GM19467 (cell line): ENCODE measurements around the gene TTLL8.

Experiments used
- ATAC-seq: cut with Tn5 transposase; IDR thresholded peaks from one replicate; pipeline ENCODE4 v1.9.1; 2021; ENCODE audit warnings: mild to moderate bottlenecking, moderate library complexity; ENCODE audit not compliant: unreplicated experiment

TTLL8 gene

DNA sequence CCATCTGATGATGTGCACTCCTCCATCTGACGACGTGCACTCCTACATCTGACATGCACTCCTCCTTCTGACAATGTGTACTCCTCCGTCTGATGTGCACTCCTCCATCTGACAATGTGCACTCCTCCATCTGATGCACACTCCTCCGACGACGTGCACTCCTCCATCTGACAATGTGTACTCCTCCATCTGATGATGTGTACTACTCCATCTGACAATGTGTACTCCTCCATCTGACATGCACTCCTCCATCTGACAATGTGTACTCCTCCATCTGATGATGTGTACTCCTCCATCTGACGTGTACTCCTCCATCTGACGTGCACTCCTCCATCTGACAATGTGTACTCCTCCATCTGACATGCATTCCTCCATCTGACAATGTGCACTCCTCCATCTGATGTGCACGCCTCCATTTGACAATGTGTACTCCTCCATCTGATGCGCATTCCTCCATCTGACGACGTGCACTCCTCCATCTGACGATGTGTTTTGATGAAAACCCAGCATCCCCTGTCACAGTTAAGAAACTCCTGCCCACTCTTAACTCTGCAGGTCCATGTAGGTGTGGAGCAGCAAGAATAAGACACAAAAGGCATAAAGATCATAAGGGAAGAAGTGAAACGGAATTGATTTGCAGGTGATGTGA, 35.8 kb downstream of the TTLL8 start:
- ATAC-seq = no peak

DNA sequence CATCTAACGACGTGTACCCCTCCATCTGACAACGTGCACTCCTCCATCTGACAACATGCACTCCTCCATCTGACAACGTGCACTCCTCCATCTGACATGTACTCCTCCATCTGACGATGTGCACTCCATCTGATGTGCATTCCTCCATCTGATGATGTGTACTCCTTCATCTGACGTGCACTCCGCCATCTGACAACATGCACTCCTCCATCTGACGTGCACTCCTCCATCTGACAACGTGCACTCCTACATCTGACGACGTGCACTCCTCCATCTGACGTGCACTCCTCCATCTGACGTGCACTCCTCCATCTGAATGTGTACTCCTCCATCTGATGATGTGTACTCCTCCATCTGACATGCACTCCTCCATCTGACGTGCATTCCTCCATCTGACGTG, 37.5 kb downstream of the TTLL8 start:
- ATAC-seq = no peak

DNA sequence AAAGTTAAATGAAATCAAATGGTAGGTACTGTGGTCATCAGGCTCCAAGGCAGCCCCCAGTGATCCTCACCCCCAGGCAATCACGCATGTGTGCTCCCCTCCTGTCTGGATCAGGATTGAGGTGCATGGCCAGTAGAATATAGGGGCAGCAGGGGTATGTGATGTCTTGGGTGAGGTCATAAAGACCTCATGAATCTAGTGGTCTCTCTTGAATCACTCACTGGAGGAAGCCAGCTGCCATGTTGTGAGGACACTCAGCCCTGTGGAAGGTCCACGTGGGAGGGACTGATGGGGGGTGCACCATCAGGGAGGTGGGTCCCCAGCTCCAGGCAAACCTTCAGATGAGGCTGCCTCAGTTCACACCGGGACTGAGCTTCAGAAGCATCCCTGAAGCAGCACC, 38.8 kb downstream of the TTLL8 start:
- no peak for ATAC-seq

DNA sequence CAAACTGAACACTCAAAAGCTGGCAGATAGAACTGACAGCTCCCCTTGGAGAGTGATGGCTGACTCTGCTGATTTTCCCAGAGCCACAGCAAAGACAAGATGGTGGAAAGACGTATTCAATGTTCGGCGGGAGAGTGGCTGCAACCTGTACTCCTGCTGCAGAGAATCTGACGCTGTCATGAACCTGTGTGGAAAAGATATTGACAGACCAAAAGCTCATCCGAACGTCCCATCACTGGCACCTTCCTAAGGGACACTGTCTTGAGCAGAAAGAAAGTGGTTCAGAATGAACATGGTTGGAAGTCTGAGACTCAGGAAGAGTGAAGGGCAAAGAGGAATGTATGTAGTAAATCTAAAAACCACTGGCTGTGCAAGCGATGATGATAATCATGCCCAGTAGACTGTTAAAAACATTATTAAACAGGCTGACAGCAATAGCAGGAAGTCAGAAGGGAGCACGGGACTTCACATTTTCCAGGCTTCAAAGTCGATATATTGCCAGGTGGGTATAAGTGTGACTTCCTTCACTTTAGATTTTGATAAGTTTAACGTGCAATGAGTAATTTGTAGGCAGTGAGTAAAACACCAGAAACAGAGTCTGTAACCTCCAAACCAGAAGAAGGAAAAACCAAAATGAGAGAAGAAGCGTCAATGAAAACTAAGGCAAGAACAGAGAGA, 39.4 kb downstream of the TTLL8 start:
- ATAC-seq = no peak

DNA sequence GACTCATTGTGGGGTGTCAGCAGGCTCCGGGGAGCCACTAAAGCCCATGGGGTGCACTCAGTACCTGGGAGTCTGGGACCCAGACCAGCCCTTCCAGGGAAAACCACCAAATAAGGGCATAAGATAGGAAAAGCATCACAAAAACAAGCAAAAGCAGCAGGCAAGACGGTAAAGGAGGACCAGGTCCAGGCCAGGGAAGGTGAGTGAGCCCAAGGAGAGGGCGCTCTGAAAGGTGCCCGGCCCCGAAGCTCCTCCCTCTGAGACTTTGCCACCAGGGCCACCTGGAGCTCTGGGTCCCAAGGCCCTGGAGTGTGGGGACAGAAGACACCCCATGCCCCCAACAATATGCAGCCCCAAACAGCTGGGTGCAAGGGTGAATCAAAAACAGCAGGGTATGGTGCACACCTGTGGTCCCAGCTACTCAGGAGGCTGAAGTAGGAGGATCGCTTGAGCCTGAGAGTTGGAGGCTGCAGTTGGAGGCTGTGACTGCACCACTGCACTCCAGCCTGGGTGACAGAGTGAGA, 40.3 kb downstream of the TTLL8 start:
- ATAC-seq = no peak

DNA sequence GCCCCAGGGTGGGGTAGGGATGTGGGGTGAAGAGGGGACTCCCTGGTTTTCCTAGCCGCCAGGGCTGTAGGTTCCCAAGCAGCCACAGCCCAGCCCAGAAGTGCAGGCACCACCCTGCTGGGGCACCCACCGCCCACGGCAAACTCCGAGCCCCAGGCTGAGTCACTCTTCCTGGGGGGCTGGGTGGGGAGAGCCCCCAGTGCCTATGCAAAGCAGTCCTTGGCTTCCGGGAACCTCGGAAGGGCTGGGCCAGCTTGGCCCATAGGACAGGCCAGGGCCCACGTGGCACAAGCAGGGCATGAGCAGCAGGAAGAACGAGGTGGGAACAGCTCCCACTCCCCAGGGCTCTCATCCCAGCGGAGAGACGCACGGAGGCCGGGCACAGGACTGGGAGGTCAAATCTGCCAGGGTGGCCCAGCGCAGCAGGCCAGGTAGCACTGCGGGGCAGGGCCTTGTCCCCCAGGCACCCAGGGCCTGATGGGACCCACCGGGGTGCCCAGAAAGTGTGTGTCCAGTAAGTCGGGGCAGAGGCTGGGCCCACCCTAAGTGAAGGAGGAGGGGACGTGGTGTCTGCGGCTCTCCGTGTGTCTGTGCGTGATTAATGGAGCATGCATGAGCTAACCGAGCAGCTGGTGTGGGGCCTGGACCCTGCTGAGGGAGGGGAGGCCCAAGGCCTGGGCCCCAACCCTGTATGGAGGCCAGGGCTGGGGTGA, 41.0 kb downstream of the TTLL8 start:
- ATAC-seq = no peak

DNA sequence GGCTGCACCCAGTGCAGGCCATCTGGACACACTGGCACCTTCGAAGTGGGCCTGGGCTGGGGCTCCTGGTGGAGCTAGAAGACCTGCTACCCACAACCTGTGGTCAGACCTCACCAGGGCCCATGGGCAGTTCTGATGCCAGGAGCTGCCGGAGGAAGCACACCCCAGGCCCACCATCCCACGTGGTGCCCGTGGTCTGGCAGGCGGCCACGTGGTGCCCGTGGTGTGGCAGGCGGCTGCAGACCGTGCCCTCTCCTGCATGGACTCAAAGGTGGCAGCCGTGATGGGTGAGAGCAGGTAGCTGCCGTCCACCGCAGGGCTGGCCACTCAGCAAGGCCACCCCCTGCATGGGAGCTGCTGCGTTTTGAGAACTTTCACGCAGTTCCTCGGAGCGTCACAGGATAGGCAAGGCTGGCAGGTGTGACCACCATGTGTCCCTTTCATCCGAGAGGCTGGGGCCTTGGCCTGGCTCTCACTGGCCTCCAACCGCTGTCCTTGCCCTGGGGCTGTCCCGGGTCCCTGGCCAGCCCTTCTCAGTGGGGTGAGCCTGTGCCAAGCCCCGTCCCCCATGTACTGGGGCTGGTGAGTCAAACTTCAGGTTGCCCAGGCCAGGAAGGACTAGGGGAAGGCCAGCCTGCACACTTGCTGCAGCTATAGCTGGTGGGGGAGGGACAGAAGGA, 41.6 kb downstream of the TTLL8 start:
- no peak for ATAC-seq

DNA sequence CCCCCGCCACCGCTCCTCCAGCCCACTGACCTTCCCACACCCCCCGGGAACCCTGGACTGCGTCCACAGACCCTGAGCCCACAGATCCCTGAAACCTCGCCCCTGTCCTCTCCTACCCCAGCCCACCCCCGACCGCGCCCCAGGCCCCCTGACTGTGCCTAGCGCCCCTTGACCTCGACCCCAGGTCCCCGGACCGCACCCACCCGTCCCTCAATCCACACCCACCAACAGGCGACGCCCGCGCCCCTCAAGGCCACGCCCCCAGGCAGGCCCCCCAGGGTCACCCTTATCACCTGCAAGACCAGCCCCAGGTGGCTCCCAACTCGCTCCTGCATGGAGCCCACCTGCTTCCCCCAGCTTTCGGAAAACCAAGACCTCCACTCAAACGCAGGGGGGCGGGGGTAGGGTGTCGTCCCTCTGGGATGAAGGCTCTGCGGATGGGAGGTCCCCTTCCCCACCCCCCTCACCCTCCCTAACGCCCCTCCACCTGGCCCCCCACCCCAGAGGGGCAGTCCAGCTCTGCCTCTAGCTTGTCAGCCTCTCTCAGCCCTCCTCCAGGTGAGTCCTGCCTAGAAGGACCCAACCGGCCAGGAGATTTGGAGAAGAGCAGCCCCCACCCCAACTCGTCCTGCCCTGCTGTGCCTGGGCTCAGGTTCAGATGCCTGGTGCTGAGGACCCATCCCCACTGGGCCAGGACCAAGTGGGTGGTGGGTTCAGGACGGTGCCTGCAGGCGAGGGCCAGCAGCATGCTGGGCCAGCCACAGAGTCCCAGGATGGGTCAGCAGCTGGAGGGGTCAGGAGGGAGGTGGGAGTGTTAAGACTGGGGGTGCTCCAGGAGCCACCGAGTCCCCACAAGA, 42.4 kb downstream of the TTLL8 start:
- no peak for ATAC-seq

DNA sequence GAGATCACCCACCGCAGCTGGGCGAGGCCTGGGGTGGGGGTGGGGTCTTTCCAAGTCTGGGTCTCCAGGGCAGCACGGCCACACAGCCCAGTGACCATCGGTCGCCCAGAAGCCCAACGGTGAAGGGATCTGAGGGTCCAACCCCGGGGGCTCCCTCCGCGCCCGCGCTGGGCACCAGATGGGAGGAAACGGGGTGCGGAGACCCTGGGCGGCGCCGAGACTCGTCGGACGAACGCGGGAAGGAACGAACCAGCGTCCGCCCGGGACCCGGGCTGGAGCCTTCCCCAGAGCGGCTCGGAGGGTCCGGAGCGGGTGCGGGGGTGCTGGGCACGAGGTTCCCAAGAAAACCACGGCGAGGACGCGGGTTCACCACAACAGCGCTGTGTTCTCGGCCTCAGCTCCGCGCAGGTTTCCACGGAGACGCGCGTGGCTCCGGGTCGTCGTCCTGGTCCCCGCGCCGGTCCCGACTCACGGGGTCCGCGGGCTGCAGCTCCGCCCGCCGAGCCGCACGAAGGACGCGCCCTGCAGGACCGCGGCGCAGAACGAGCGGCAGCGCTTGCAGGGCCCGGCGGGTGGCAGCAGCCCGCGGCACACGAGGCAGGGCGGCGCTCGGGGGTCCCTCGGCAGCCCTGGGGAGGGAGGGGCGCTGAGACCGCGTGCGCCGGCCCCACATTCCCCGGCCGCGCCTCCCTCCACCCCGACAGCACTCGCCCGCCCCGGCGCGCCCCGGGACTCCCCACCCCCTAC, 43.3 kb downstream of the TTLL8 start:
- ATAC-seq = no peak

DNA sequence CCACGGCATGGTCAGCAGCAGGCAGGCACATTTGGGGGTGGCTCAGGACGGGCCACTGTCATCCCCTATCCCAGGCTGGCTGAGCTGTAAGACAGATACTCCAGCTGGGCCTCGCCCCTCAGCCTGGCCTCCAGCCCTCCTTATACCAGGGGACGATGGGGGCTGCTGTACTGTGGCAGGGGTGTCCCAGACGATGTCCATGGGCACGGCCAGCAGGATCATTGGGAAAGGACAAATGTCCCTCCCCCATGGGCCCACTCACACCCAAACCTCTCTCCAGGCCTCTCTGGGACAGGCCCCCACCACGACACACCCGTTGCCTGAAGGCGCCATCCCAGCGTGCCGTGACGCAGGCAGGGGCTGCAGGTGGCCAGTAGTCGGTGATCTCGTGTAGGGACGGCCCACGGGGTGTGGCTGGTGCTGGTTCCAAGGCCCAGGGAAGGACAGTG, 44.0 kb downstream of the TTLL8 start:
- no peak for ATAC-seq

DNA sequence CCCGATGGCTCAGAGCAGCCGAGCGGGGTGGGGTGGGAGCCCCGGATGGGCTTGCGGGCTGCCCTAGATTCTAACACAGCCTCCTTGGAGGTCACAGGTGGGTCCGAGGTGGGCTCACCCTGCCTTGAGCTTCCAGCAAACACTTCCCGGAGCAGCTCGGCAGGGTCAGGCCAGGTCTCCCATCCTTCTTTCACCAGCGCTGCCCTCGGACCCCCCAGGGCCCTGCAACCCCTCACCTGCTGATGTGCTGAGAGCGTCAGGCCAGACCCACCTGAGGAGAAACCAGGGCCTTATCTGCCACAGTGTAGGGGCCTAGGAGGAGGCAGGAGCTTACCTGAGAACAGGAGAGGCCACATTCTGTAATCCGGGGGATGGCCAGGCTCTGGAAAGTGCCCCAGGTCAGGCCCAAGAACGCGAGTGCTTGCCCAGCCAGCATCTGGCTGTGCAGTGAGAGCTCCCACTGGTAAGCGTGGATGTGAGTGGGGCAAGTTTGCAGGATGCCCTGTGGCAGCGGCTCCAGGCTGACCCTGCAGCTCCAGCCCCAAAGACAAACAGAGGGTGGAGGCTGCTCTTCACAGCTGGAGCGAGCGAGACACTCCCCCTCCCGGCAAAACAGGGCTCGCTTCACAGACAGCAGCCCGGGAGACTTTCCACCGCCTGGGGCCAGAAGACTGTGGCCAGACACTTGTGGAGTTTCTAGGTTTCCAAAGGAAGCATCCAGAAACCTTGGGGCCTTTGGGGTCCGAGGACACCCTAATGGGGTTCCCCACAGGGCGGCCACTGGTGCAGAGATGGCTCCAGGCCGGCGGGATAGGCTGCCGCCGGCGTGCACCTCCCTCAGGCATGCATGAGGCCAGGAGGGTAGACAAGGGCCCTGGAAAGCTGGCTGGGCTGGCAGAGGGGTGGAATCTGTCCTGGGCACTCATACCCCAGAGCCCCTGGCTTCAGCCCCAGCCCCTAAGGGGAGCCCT, 45.6 kb downstream of the TTLL8 start, which contains the start of gene IL17REL:
IL17REL (minus strand) TSS at position 555 of the 971 bp plus-strand sequence; CDS start at position 436, 119 bp downstream.
- ATAC-seq = no peak

DNA sequence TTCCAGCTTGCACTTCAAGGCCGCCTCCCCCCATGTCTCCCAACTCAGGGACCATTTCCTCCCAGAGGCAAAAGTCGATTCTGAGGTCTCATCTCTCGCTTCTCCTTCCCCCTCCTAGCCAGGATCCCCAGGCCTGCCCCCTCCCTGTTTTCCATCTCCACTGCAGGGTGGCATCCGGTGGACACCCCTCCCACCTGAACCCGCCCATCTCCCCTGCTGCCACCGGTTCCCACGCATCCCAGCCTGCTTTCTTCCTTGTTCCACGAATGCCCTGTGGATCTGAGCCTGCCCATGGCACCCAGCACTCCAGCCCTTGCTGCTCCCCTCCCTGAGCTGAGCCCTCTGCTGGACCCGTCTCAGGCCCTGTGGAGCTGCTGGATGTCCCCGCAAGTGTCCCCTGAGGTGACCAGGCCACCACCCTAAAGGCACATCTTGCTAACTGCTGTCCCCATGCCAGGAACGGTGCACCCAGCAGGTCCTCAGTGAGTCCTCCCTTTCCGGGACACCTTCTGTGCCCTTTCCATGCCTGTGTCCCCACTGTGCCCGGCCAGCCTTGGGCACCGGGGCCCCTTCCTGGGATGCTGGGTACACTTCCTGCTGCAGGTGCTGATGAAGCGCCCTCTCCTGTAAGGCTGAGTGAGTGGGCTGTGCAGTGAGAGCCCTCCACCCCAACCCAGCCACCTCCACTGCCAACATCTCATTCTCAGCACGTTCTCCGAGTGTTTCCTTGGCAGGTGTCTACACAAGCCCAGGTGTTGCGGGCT, 46.5 kb downstream of the TTLL8 start:
- no peak for ATAC-seq

DNA sequence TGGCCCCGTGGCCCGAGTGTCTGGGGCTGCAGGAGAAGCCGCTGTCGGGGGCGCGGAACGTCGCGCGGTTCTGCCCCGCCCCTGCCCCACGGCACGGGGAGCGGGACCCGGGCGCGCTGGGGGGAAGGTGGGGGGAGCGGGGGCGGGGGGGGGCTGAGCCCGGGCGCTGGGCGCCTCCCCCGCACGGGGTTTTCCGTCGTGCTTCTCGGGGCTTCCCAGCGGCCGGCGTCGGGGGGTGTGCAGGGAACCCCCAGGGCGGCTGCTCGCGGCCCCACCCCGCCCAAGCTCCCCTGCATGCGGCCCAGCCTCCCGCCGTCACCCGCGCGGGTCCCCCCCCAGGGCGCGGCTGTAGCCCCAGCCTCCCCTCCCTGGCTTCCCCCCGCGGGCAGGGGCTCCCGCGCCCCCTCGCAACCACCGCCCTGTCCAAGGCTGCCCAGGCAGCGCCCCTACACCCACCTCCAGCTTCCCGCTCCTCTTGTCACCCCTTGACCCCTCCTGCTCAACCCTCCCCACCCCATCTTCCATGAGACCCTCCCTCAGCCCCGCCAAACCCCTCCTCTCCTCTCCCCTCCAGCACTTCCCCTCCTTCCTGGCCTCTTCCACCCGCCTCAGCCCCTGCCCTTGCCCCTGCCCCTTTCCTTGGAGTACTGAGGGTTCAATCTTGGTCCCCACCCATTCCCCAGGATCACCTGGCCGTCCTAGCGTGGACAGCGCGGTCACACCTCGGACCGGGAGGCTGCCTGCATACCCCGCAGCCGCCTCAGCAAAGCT, 47.2 kb downstream of the TTLL8 start:
- no peak for ATAC-seq

DNA sequence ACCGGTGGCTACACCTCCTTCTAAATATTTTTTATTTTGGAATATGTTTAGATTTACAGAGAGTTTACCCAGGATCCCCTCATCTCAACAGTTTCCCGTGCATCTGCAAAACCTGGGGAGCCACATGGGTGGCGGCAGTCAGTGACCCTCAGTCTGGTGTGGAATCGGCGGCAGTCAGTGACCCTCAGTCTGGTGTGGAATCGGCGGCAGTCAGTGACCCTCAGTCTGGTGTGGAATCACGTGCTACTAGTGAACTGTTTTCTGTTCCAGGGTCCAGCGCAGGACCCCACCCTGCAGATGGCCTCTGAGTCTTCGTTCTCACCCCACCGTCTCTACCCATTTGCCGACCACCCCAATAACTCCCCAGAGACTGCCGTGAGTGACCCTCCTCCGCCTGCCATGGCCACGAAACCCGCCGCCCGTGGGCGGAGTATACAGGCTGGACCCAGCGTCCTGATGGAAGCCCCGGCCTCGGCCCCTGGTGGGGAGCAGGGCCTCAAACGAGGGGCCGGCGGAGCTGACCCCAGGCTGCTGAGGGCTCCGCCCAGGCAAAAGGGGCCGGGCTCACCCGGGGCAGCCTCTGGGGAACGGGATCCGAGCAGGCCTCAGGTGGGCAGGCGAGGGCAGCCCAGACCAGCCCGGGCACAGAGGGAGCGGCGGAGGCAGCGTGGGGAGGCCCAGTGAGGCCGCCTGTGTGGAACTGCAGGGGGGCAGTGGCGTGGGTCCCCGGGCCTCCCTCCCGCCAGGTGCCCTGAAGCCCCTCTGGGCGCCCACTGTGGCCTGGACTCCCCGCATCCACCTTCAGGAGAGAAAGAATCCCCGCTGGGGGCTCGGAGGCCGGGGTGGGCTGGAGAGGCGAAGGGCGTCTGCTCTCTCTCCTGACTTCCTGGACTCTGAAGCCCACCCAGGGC, 48.1 kb downstream of the TTLL8 start:
- ATAC-seq = no peak

DNA sequence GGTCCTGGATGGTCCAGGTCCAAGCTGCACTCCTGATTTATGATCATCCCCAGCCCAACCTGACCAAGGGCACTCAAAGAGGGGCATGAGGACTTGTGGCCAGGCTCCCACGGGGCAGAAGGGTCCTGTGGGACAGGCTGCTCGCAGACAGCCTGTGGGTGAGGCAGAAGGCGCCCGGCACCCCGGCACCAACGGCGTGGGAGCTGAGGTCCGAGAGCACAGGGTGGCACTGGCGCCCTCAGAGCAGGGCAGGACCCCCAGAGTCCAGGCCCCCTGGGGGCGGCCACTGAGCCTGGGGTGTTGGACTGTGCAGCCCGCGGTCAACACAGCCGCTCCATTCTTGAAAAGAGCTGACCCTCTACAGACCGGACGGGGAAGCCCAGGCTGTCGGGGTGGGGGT, 48.8 kb downstream of the TTLL8 start:
- ATAC-seq = no peak
